A673 (cell line): ENCODE results near the gene USP25.

Experiments used
- CTCF ChIP-seq: fragments of 300-800, 200-600 bp; sonication (generic); conservative IDR thresholded peaks from 2 replicates; pipeline ENCODE4 v1.5.1; 2017; ENCODE audit warnings: low read depth, mild to moderate bottlenecking, antibody characterized with exemption, low read length, moderate library complexity, mixed read lengths
- EZH2 ChIP-seq: fragments of 200-600 bp; sonication (generic); IDR thresholded peaks from 2 replicates; pipeline ENCODE4 v1.6.1; 2017; ENCODE audit warnings: borderline replicate concordance, low read depth, mild to moderate bottlenecking, mixed read lengths, antibody characterized with exemption, low read length; ENCODE audit not compliant: poor library complexity, severe bottlenecking

GRCh38 chr21:15730484-15731242 lies 881 bp downstream of the USP25 start:
- no peak for TF ChIP-seq CTCF
- TF ChIP-seq EZH2: no peak
